Esophagus squamous epithelium (tissue), 4 donors: ENCODE measurements around the gene UBE3A.

ENCODE experiments used
- CTCF ChIP-seq, 6 experiments: fragments of 450-650 bp in 4 of 6; fragments of 200-600 bp in 2 of 6; sonication (generic) in 2 of 6; IDR thresholded peaks; one replicate each; pipeline ENCODE4 v1.5.1; 2016 to 2019; ENCODE audit warnings: antibody characterized with exemption in 6 of 6, mild to moderate bottlenecking in 4 of 6, moderate library complexity in 4 of 6
- POLR2A ChIP-seq, 4 donors: fragments of 450-650 bp; IDR thresholded peaks; one replicate each; pipeline ENCODE4 v1.6.1; 2017; ENCODE audit warnings: antibody characterized with exemption in 4 of 4, mild to moderate bottlenecking in 4 of 4, moderate library complexity in 3 of 4

DNA sequence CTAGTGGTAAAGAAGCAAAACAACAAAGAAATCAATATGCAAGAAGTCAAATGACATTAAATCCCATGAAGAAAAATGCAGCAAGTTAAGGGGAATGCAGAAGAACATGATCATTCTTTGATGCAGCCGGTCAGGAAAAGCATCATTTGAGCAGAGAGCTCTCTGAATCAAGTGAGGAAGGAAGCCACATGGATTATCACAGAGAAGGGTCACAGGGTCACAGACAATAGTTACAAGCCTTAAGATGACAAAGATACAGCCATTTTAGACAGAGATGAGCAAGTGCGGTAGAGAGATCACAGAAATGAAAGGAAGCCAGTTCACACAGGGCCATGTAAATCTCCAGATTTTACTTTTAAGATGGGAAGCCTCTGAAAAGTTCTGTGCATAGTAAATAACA is 43.9 kb downstream of the UBE3A start:
- no peak for TF ChIP-seq CTCF (IDR thresholded peaks at IDR 0.05)
- TF ChIP-seq POLR2A (IDR thresholded peaks at IDR 0.05), result no peak
